ENCODE data around the gene ITGB3BP. TPM values are rescaled to one million over a fixed set of nuclear protein-coding genes. Genes with fewer than 3 reads are reported as not detected.

ITGB3BP gene
- total RNA-seq, 1 experiment from 2014 or later, result 47.2 TPM

- Histone ChIP-seq H4K8ac (replicated peaks; ENCODE audit: insufficient read length, low read depth, low read length) (no peak overlapping the region), H2BK12ac (ENCODE audit: insufficient read length, low read depth, low read length) (no peak overlapping the region), H3K79me2 (ENCODE audit: insufficient read depth, low read length) (no peaks in the 10 kb centered on the region), H2BK5ac (ENCODE audit: insufficient read length, low read length) (no peak overlapping the region), H3K79me1 (ENCODE audit: insufficient read depth, low read depth, low read length, poor library complexity, severe bottlenecking) (no peaks in the 10 kb centered on the region), H2AK5ac (ENCODE audit: insufficient read length, low read length) (no peak overlapping the region), H3K23ac (ENCODE audit: insufficient read length, low read depth, low read length) (no peak overlapping the region), H2BK120ac (ENCODE audit: low read depth, low read length, poor library complexity, severe bottlenecking) (no peak overlapping the region), H3K27ac (ENCODE audit: insufficient read length, low read depth, low read length) (no peak overlapping the region), H3K56ac (ENCODE audit: insufficient read length, low read depth, low read length) (no peak overlapping the region), H3K4ac (ENCODE audit: low read depth, low read length) (no peak overlapping the region), H3T11ph (ENCODE audit: low read length) (no peak overlapping the region), H3K23me2 (ENCODE audit: insufficient read length, low read depth, low read length, poor library complexity, severe bottlenecking) (no peaks in the 10 kb centered on the region), H3K4me2 (ENCODE audit: insufficient read depth, insufficient read length, low read length) (no peak overlapping the region), H4K91ac (ENCODE audit: insufficient read length, low read depth, low read length) (no peak overlapping the region), H2AFZ (ENCODE audit: low read length) (no peak overlapping the region), H3K9me3 (ENCODE audit: control insufficient read depth, low read depth, low read length) (no peaks in the 10 kb centered on the region), H3K4me1 (ENCODE audit: insufficient read depth, low read length) (no peaks in the 10 kb centered on the region), H3K27me3 (ENCODE audit: insufficient read depth, low read length) (no peaks in the 10 kb centered on the region), H2BK15ac (ENCODE audit: low read depth, low read length) (no peak overlapping the region), H3K14ac (ENCODE audit: insufficient read depth, low read length) (no peak overlapping the region), H4K5ac (ENCODE audit: insufficient read length, low read depth, low read length) (no peak overlapping the region), H2BK20ac (ENCODE audit: low read depth, low read length, poor library complexity, severe bottlenecking) (no peak overlapping the region), H4K20me1 (ENCODE audit: control insufficient read depth, insufficient read depth, insufficient read length) (no peaks in the 10 kb centered on the region), H3K9ac (ENCODE audit: extremely low read depth, insufficient read length, low read length) (no peak overlapping the region), H3K18ac (ENCODE audit: insufficient read length, low read depth, low read length) (no peak overlapping the region)
- WGBS (ENCODE audit: extremely low coverage, insufficient read length, low lambda C conversion rate), result no CpG with 5 or more reads among the region's 4 CpGs
- DNase-seq, result no peak
- Mint-ChIP-seq H3K4me1 (no peaks in the 10 kb centered on the region; a peak in 1 of 4 replicates), H3K27ac (no peak overlapping the region), H3K36me3 (ENCODE audit: insufficient read depth in 1 of 3, low read depth in 3 of 3) (peaks cover 10 to 18% (median 10%) of the 10 kb centered on the region in 3 experiments), H3K4me3 (no peak overlapping the region), H3K27me3 (ENCODE audit: low read depth) (no peaks in the 10 kb centered on the region), H3K9me3 (peaks cover 8 to 9% of the 10 kb centered on the region in 2 experiments)
- TF ChIP-seq CTCF (conservative IDR thresholded peaks at IDR 0.05), result no peak
These were observed 87.9 kb downstream of the ITGB3BP start for GRCh38 chr1:63435161-63435560.

Data from H9 (cell line).